HEK293 (cell line): ENCODE measurements around the gene RNF224.
A peak's percentile ranks its signal among the peaks of the same experiment; 100 is the strongest.

Experiments
- ATF2 ChIP-seq: fragments of 450-650 bp; formaldehyde crosslinking; IDR thresholded peaks from 2 replicates; pipeline ENCODE4 v1.5.1; 2016; ENCODE audit warnings: missing biosample characterization, missing genetic modification characterization, low read depth
- GLI2 ChIP-seq: fragments of 450-650 bp; formaldehyde crosslinking; IDR thresholded peaks from 2 replicates; pipeline ENCODE4; 2017; ENCODE audit warnings: missing biosample characterization, missing genetic modification characterization, low read depth, borderline replicate concordance
- HOXC10 ChIP-seq: sonication (generic); formaldehyde crosslinking; IDR thresholded peaks from 2 replicates; pipeline ENCODE4 v1.8.1; 2023; ENCODE audit warnings: mild to moderate bottlenecking, missing genetic modification reagents
- KLF1 ChIP-seq: fragments of 450-650 bp; formaldehyde crosslinking; IDR thresholded peaks from 2 replicates; pipeline ENCODE4 v1.5.1; 2016; ENCODE audit warnings: missing biosample characterization, missing genetic modification characterization
- REPIN1 ChIP-seq: fragments of 450-650 bp; formaldehyde crosslinking; IDR thresholded peaks from 2 replicates; pipeline ENCODE4 v1.5.1; 2017; ENCODE audit warnings: missing biosample characterization, missing genetic modification characterization, low read depth
- TSHZ1 ChIP-seq: fragments of 450-650 bp; formaldehyde crosslinking; IDR thresholded peaks from 2 replicates; pipeline ENCODE4 v1.5.1; 2016; ENCODE audit warnings: missing biosample characterization, missing genetic modification characterization, borderline replicate concordance
- ZFP3 ChIP-seq: fragments of 450-650 bp; formaldehyde crosslinking; IDR thresholded peaks from 2 replicates; pipeline ENCODE4 v1.5.1; 2016; ENCODE audit warnings: low read depth, missing biosample characterization, missing genetic modification characterization
- ZFP41 ChIP-seq: fragments of 450-650 bp; formaldehyde crosslinking; IDR thresholded peaks from 2 replicates; pipeline ENCODE4 v1.5.1; 2016; ENCODE audit warnings: missing biosample characterization, missing genetic modification characterization, borderline replicate concordance
- ZIC2 ChIP-seq: fragments of 450-650 bp; formaldehyde crosslinking; IDR thresholded peaks from 2 replicates; pipeline ENCODE4 v1.5.1; 2016; ENCODE audit warnings: missing biosample characterization, missing genetic modification characterization
- ZNF10 ChIP-seq: fragments of 450-650 bp; formaldehyde crosslinking; IDR thresholded peaks from 2 replicates; pipeline ENCODE4 v1.5.1; 2017; ENCODE audit warnings: missing biosample characterization, missing genetic modification characterization
- ZNF202 ChIP-seq: fragments of 450-650 bp; formaldehyde crosslinking; IDR thresholded peaks from 2 replicates; pipeline ENCODE4 v1.5.1; 2016; ENCODE audit warnings: missing biosample characterization, missing genetic modification characterization, borderline replicate concordance
- ZNF266 ChIP-seq: fragments of 450-650 bp; formaldehyde crosslinking; IDR thresholded peaks from 2 replicates; pipeline ENCODE4 v1.5.1; 2016; ENCODE audit warnings: missing biosample characterization, missing genetic modification characterization, low read depth
- ZNF302 ChIP-seq: fragments of 450-650 bp; formaldehyde crosslinking; IDR thresholded peaks from 2 replicates; pipeline ENCODE4 v1.5.1; 2016; ENCODE audit warnings: missing biosample characterization, missing genetic modification characterization, low read depth
- ZNF362 ChIP-seq: fragments of 450-650 bp; formaldehyde crosslinking; IDR thresholded peaks from 2 replicates; pipeline ENCODE4 v1.5.1; 2016; ENCODE audit warnings: missing biosample characterization, missing genetic modification characterization
- ZNF433 ChIP-seq: fragments of 450-650 bp; formaldehyde crosslinking; IDR thresholded peaks from 2 replicates; pipeline ENCODE4 v1.5.1; 2016; ENCODE audit warnings: missing biosample characterization, missing genetic modification characterization, low read depth
- ZNF473 ChIP-seq: fragments of 450-650 bp; formaldehyde crosslinking; IDR thresholded peaks from 2 replicates; pipeline ENCODE4 v1.5.1; 2017; ENCODE audit warnings: missing biosample characterization, missing genetic modification characterization
- ZNF580 ChIP-seq: fragments of 450-650 bp; formaldehyde crosslinking; IDR thresholded peaks from 2 replicates; pipeline ENCODE4 v1.5.1; 2016; ENCODE audit warnings: missing biosample characterization, missing genetic modification characterization
- ZNF610 ChIP-seq: fragments of 450-650 bp; formaldehyde crosslinking; IDR thresholded peaks from 2 replicates; pipeline ENCODE4 v1.5.1; 2016; ENCODE audit warnings: missing biosample characterization, missing genetic modification characterization, borderline replicate concordance
- ZNF623 ChIP-seq: fragments of 450-650 bp; formaldehyde crosslinking; IDR thresholded peaks from 2 replicates; pipeline ENCODE4 v1.5.1; 2016; ENCODE audit warnings: missing biosample characterization, missing genetic modification characterization
- ZNF658 ChIP-seq: fragments of 450-650 bp; formaldehyde crosslinking; IDR thresholded peaks from 2 replicates; pipeline ENCODE4; 2016; ENCODE audit warnings: missing biosample characterization, missing genetic modification characterization
- ZNF785 ChIP-seq: fragments of 450-650 bp; formaldehyde crosslinking; IDR thresholded peaks from 2 replicates; pipeline ENCODE4 v1.5.1; 2016; ENCODE audit warnings: missing biosample characterization, missing genetic modification characterization
- ZSCAN4 ChIP-seq: fragments of 450-650 bp; formaldehyde crosslinking; IDR thresholded peaks from 2 replicates; pipeline ENCODE4 v1.5.1; 2017; ENCODE audit warnings: missing biosample characterization, missing genetic modification characterization
- TF ChIP-seq, protein P1 (sequence below): fragments of 450-650 bp; formaldehyde crosslinking; IDR thresholded peaks from 2 replicates; pipeline ENCODE4 v1.5.1; 2017; ENCODE audit warnings: missing biosample characterization, missing genetic modification characterization
- TF ChIP-seq, protein P2 (sequence below): fragments of 450-650 bp; formaldehyde crosslinking; IDR thresholded peaks from 2 replicates; pipeline ENCODE4 v1.5.1; 2016; ENCODE audit warnings: missing biosample characterization, missing genetic modification characterization
- TF ChIP-seq, protein P3 (sequence below): fragments of 450-650 bp; formaldehyde crosslinking; conservative IDR thresholded peaks from 2 replicates; pipeline ENCODE4 v1.5.1; 2016; ENCODE audit warnings: low read depth, missing biosample characterization, missing genetic modification characterization

Gene RNF224

GRCh38 chr9:137243626-137244485 lies 16.6 kb downstream of the RNF224 start (continued):
- TF ChIP-seq ZNF610 (tag by site-specific recombination), result no peak
- no peak for TF ChIP-seq ZNF302 (tag by site-specific recombination)
- TF ChIP-seq, protein P1, sequence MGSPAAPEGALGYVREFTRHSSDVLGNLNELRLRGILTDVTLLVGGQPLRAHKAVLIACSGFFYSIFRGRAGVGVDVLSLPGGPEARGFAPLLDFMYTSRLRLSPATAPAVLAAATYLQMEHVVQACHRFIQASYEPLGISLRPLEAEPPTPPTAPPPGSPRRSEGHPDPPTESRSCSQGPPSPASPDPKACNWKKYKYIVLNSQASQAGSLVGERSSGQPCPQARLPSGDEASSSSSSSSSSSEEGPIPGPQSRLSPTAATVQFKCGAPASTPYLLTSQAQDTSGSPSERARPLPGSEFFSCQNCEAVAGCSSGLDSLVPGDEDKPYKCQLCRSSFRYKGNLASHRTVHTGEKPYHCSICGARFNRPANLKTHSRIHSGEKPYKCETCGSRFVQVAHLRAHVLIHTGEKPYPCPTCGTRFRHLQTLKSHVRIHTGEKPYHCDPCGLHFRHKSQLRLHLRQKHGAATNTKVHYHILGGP, result no peak
- no peak for TF ChIP-seq ZNF473 (tag by site-specific recombination)
- TF ChIP-seq, protein P2, sequence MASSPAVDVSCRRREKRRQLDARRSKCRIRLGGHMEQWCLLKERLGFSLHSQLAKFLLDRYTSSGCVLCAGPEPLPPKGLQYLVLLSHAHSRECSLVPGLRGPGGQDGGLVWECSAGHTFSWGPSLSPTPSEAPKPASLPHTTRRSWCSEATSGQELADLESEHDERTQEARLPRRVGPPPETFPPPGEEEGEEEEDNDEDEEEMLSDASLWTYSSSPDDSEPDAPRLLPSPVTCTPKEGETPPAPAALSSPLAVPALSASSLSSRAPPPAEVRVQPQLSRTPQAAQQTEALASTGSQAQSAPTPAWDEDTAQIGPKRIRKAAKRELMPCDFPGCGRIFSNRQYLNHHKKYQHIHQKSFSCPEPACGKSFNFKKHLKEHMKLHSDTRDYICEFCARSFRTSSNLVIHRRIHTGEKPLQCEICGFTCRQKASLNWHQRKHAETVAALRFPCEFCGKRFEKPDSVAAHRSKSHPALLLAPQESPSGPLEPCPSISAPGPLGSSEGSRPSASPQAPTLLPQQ (tag by site-specific recombination), result no peak
- TF ChIP-seq ZFP41 (tag by site-specific recombination), result no peak
- no peak for TF ChIP-seq ZNF580 (tag by site-specific recombination)
- TF ChIP-seq REPIN1 (tag by site-specific recombination), result no peak
- TF ChIP-seq ZNF266 (tag by site-specific recombination), result no peak
- TF ChIP-seq ZNF202 (tag by site-specific recombination), result no peak
- TF ChIP-seq ZNF362 (tag by site-specific recombination), result no peak
- TF ChIP-seq ZNF623 (tag by site-specific recombination), result no peak
- TF ChIP-seq TSHZ1 (tag by site-specific recombination), result no peak
- TF ChIP-seq ATF2, result no peak
- no peak for TF ChIP-seq ZNF658 (tag by site-specific recombination)
- peak; percentile 60; the same call in 1 of the 2 replicates for TF ChIP-seq KLF1 (tag by site-specific recombination)
- TF ChIP-seq, protein P3, sequence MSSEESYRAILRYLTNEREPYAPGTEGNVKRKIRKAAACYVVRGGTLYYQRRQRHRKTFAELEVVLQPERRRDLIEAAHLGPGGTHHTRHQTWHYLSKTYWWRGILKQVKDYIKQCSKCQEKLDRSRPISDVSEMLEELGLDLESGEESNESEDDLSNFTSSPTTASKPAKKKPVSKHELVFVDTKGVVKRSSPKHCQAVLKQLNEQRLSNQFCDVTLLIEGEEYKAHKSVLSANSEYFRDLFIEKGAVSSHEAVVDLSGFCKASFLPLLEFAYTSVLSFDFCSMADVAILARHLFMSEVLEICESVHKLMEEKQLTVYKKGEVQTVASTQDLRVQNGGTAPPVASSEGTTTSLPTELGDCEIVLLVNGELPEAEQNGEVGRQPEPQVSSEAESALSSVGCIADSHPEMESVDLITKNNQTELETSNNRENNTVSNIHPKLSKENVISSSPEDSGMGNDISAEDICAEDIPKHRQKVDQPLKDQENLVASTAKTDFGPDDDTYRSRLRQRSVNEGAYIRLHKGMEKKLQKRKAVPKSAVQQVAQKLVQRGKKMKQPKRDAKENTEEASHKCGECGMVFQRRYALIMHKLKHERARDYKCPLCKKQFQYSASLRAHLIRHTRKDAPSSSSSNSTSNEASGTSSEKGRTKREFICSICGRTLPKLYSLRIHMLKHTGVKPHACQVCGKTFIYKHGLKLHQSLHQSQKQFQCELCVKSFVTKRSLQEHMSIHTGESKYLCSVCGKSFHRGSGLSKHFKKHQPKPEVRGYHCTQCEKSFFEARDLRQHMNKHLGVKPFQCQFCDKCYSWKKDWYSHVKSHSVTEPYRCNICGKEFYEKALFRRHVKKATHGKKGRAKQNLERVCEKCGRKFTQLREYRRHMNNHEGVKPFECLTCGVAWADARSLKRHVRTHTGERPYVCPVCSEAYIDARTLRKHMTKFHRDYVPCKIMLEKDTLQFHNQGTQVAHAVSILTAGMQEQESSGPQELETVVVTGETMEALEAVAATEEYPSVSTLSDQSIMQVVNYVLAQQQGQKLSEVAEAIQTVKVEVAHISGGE (tag by site-specific recombination), result peak; percentile 76
- TF ChIP-seq ZIC2, result peak; percentile 91
- TF ChIP-seq ZNF10 (tag by site-specific recombination), result no peak
- TF ChIP-seq GLI2 (tag by site-specific recombination), result no peak
- TF ChIP-seq HOXC10 (CRISPR knock-in tag), result no peak
- TF ChIP-seq ZSCAN4 (tag by site-specific recombination), result no peak
- TF ChIP-seq ZFP3, result no peak
- no peak for TF ChIP-seq ZNF433 (tag by site-specific recombination)
- no peak for TF ChIP-seq ZNF785
